ENCODE data around the gene FYB1.
"Not testable (repeated sequence)": the region's sequence is repeated elsewhere in the genome, so short reads cannot be mapped to it uniquely, and the experiment has no call there.

Gene FYB1, protein sequence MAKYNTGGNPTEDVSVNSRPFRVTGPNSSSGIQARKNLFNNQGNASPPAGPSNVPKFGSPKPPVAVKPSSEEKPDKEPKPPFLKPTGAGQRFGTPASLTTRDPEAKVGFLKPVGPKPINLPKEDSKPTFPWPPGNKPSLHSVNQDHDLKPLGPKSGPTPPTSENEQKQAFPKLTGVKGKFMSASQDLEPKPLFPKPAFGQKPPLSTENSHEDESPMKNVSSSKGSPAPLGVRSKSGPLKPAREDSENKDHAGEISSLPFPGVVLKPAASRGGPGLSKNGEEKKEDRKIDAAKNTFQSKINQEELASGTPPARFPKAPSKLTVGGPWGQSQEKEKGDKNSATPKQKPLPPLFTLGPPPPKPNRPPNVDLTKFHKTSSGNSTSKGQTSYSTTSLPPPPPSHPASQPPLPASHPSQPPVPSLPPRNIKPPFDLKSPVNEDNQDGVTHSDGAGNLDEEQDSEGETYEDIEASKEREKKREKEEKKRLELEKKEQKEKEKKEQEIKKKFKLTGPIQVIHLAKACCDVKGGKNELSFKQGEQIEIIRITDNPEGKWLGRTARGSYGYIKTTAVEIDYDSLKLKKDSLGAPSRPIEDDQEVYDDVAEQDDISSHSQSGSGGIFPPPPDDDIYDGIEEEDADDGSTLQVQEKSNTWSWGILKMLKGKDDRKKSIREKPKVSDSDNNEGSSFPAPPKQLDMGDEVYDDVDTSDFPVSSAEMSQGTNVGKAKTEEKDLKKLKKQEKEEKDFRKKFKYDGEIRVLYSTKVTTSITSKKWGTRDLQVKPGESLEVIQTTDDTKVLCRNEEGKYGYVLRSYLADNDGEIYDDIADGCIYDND

DNA sequence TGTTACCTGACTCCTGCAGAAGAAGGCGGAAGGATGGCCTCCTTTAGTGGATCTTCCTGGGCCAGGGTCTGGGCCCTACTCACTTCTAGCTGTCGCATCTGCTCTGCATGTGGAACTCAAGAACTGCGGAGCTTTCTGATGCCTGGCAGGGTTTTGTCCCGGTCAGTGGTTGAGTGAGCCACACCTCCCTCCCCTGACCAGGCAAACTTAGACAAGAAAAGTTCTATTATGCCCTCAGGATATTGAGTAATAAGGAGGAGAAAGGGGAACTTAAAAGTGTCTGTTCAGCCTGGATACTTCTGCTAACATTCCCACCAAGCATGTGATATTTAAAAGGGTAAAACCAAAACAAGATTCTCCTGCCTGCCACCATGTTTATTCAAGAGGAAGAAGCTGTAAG, at the start of gene FYB1:
TSS of gene FYB1 (minus strand) at position 127 of the 400 bp plus-strand sequence. CDS start 16,603 bp downstream, outside the sequence.
- DNase-seq (ENCODE audit: low read depth in 2 of 2): no peak

DNA sequence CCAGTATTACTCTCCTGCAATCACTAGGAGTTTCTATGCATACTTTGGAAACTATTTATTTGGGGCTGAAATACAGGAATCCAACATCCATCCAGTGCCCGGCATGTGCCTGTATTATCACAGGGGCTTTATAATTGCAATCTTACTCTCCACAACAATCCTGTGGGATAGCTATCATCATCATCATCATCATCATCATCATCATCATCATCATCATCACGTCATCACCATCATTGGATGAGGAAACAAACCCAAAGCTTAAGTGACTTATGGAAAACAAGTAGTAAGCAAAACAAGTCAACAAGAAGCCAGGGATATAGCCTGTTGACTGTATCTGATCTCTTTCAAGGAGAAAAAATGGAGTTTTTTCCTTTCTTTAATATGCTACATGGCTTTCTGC, 47.8 kb upstream of the FYB1 start:
- no peak for DNase-seq (ENCODE audit: low read depth in 2 of 2)

DNA sequence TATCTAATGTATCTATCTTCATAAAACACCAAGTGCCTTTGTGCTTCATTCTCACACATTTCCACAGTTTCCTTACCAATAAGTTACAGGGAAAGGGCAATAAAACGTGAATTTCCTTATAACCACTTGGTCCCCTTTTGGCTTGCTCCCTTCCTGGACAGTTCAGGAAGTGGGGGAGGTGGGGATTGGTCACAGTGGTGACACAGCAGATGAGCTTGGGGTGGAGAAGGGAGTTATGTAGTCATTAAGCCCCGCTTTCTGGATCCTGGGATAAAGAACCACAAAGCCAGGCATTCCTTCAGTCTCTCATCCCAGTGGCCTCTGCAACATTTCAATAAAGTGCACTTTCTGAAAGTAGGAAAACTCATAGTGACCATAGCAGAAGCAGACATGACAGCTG, 47.1 kb upstream of the FYB1 start:
- DNase-seq (ENCODE audit: low read depth in 2 of 2): no peak

DNA sequence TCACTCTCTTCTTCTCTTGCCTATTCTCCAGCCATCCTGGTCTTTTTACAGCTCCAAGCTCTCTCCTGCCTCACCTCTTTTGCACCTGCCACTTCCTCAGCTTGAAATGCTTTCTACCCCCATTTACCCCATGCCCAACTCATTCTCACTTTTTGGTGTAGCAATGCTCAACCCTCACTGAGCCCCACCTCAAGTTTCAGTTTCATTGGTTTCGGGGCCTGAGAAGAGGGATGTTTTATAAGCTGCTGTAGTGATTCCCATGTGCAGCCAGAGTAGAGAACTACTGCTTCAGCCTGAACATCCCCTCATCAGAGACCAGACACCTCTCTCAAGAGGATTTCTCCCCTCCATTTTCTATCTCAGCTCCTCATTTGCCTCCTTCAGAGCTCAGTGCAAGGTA, 45.2 kb upstream of the FYB1 start:
- DNase-seq (ENCODE audit: low read depth in 2 of 2): no peak

DNA sequence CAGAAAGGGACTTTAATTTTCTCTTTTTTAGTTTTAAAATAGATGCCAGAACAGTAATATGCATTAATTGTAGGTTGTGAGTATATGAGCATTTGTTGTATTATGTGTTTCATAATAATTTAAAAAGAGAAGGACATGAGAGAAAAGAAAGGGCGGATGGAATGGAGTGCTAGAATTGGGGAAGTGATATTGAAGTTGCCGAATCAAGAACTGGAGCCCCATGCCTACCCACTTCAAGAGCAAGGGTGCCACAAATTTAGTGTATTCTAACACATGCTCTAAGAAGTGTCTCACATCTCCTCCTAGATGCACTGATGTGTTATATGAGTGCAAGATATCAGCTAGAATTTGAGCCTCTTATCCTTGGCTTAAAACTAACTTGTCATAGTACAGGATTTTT, 43.6 kb upstream of the FYB1 start:
- DNase-seq (ENCODE audit: low read depth in 2 of 2): no peak

DNA sequence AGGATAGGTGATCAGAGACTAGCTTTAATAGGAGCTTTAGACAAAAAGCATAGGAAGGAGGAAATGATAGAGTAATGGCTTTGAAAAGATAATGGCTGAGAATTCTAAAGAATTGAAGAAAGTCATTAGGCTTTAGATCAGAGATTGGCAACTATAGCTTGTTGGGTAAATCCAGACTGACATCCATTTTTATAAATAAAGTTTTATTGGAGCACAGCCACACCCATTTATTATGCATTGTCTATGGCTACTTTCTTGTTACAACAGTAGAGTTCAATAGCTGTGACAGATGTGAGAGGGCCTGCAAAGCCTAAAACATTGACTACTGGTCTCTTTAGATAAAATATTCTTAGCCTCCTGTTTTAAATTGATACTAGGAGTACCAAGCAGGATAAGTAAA, 40.7 kb upstream of the FYB1 start:
- DNase-seq (ENCODE audit: low read depth in 2 of 2): no peak

DNA sequence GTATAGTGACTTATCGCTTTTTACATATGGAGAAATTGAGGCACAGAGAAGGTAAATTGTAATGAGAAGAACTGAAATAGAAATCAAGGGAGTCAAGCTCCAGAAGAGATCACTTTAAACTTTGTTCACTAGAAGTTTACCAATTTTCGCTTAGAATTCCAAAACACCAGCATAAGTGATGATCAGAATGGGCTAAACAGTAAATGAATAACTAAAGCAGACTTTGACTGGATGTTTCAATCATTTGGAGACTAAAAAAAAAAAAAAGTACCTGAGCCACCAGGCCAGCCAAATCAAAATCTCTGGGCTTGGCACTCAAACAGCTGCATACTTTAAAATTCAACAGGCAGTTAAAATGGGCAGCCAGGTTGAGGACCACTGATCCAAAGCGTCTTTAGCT, 38.2 kb upstream of the FYB1 start:
- no peak for DNase-seq (ENCODE audit: low read depth in 2 of 2)

DNA sequence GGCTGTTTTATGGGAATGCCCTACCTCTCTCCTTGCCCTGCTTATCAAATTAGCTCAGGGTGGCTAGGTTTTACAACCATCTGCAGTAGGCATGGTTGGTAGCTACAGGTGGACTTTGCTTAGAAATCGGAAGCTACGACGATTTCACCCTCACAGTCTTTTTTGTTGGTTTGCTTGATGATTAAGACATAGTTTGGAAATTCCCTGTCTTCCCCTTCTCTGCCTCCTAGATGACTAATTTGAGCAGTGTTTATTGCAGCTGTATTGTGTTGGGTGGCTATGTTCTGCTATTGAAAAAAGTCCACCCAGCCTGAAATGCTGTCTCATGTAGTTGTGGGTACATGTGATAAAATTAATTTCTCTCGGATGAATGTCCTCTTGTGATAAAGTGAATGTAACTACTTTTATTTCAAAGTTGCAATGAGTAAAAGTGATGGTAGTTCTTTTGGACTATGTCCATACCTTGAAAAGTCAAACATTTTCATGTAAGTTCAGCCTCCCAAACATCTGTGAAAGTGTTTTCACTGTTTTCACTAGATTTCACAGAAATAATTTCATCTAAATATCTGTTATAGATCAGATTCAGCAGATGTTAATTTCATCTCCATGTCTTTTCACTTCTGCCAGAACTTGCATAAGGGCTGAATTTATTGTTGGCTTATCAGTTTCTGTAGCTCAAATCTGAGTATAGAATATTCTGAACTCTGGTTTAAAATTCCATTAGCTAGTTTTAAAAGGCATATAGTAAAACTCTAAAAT, 37.3 kb upstream of the FYB1 start:
- no peak for DNase-seq (ENCODE audit: low read depth in 2 of 2)

DNA sequence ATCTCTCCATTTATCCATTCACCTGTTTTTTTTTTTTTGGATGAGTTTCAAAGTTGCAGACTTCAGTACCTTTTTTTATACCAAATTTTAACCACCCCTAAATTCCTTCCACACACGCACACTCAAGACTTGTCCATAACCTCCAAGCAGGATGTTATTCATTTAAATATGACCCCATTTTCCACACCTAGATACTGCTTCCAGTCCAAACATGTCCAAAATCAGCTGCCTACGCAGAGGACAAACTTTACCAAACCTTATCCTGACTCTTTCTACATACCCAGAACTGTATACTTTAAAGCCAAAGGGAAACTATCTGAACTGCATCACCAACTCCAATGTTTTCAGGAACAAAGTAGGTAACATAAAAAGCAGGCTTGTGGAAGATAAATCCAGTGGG, 36.0 kb upstream of the FYB1 start:
- no peak for DNase-seq (ENCODE audit: low read depth in 2 of 2)

DNA sequence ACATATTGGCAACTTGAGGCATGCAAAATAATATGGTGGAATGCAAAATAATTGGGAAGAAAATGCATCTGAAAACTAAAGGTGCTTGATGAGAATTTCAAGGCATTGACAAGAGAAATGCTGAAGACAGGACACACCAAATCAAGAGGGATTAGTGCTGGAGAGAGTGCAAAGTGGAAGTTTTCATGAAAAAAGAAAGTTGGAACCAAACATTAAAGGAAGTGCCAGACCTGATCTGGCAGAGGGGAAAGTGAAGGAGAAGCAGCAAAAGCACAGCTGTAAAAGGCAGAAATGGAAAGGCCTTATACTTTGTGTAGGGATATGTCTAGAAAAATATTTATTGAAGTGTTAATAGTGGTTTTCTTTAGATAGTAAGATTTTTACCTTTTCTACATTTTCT, 35.3 kb upstream of the FYB1 start:
- no peak for DNase-seq (ENCODE audit: low read depth in 2 of 2)

DNA sequence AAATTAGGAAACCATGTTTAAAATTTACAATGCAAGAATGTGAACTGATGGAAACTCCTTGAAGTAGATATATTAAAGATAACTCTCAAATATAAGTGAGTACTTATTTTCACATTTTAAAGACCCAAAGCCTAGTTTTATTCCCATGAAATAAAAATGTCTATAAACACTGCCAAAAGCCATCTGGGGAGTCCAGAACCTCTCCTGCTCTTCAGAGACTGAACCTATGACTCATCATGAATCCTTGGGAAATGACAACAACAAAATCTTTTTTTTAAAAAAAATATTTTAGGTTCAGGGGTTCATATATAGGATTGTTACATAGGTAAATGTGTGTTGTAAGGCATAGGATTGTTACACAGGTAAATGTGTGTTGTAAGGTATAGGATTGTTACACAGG, 33.8 kb upstream of the FYB1 start:
- DNase-seq (ENCODE audit: low read depth in 2 of 2): no peak

DNA sequence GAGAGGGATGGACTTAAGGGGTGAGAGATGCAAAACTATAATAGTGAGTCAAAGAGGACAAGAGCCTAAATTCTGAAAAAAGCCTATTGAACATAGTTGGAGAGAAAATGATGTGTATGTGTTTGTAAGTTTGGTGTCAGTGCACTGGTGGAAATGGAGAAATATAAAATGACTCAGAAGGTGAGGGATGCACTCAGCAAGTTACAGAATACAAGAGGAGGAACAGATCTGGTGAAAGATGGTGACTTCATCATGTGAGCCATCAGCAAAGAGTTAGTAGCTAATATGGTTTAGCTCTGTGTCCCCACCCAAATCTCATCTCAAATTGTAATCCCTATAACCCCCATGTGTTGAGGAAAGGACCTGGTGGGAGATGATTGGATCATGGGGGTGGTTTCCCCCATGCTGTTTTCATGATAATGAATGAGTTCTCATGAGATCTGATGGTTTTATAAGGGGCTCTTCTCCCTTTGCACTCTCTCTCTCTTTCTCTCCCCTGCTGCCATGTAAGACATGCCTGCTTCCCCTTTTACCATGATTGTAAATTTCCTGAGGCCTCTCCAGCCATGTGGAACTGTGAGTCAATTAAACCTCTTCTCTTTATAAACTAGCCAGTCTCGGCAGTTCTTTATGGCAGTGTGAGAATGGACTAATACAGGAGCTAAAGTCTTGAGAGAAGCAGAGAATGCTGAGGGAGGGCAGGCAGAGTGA, 30.4 kb upstream of the FYB1 start:
- no peak for DNase-seq (ENCODE audit: low read depth in 2 of 2)

DNA sequence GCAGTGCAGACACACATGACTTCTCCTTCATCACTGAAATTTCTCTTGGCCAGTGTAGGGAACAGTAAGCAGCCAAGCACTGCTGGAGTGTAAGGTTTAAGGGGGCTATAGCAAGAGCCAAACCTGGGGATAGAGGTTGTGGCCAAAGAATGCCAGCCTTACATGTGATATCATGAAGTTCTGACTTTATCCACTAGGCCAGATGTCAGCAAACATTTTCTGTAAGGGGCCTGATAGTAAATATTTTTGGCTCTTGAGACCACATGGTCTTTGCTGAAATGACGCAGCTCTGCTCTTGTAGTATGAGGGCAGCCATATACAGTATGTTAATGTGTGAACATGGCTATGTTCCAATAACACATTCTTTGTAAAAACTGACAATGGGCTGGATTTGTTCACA, 29.7 kb upstream of the FYB1 start:
- no peak for DNase-seq (ENCODE audit: low read depth in 2 of 2)

DNA sequence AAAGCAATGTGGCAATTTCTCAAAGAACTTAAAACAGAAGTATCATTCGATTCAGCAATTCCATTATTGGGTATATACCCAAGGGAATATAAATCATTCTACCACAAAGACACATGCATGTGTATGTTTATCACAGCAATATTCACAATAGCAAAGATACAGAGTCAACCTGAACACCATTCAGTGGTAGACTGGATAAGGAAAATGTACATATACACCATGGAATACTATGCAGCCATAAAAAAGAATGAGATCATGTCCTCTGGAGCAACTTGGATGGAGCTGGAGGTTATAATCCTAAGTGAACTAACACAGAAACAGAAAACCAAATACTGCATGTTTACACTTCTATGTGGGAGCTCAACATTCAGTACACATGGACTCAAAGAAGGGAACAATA, 21.4 kb upstream of the FYB1 start:
- DNase-seq (ENCODE audit: low read depth in 2 of 2): no peak

DNA sequence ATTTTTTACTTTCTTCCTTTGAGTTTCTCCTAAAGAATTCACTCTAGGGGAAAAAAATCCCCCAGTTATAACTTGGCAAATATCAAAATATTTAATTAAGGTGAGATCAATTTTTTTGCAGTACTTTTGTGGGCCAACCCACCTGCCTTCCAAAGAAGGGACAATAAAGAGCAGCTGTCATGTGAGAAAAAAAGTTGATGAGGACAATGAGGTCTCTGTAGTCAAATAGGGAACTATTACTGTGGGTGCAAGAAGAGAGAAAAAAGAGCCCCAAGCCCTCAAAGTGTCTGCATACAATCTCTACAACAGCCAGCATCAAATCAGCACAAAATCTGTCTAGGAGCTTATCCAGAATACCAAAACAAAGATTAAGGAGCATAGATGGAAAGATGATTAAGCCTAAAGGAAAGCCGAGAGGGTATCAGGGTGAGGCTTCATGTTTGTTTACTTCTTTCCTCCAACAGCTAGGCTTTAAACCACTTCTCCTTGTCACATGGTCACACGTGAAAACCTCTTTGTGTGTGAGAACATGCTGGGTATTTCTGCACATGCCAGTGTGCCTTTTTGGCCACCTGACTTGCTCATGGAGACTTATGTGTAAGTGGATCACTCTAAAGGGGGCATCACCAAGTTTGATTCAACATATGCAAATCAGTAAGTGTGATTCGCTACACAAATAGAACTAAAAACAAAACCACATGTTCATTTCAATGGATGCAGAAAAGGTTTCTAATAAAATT, 19.2 kb upstream of the FYB1 start:
- DNase-seq (ENCODE audit: low read depth in 2 of 2): no peak

DNA sequence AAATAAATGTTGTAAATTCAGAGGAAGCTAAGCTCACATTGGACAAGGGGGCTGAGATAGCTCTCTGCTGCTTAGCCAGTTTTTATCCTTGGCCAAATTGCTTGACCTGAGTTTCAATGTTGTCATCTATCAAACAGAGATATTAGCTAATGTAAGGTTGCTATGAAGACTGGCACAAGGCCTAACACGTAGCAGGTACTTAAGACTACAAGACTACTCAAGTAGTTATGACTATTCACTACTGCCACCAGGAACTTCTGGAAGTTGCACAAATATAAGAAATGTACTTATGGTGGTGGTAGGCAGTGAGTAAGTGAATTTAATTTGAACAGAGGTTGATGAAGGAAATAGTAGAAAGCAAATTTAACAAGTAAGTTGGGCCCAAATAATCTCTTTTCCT, 17.4 kb upstream of the FYB1 start:
- no peak for DNase-seq (ENCODE audit: low read depth in 2 of 2)

DNA sequence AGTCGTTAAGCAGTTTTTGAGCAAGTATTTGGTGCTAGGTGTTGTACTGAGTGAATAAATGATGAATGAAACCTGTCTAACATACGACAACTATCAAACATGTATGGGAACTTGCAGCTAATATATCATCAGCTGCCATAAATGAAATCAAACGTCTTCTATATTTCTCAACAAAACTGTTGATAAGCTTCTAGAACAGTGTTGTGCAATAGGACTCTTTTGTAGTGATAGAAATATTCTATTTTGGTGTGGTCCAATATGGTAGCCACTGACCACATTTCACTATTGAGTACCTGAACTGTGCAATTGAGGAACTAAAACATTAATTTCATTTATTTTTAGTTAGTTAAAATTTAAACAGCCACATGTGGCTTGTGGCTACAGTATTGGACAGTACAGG, 16.3 kb upstream of the FYB1 start:
- DNase-seq (ENCODE audit: low read depth in 2 of 2): no peak

DNA sequence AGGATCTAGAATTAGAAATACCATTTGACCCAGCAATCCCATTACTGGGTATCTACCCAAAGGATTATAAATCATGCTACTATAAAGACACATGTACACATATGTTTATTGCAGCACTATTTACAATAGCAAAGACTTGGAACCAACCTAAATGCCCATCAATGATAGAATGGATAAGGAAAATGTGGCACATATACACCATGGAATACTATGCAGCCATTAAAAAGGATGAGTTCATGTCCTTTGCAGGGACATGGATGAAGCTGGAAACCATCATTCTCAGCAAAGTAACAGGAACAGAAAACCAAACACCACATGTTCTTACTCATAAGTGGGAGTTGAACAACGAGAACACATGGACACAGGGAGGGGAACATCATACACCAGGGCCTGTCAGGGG, 15.1 kb upstream of the FYB1 start:
- not testable (repeated sequence) for DNase-seq (ENCODE audit: low read depth in 2 of 2)

DNA sequence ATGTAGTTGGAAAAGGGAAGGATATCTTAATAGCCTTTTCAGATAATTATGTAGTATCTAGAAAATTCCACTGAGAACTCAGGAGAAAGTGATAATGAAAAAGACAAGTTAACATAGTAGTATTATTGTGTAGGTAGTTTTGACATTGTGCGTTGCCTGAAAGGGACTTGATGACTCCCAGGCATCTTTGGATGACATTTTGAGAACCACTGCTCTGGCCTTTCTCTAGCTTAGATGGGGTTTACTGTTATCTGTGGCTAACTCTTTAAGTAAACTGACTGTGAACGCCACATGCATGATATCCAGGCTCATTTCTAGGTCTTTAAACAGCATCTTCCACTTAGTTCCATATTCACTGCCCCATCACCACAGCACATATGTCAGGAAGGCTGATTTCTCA, 14.4 kb upstream of the FYB1 start:
- DNase-seq (ENCODE audit: low read depth in 2 of 2): no peak

DNA sequence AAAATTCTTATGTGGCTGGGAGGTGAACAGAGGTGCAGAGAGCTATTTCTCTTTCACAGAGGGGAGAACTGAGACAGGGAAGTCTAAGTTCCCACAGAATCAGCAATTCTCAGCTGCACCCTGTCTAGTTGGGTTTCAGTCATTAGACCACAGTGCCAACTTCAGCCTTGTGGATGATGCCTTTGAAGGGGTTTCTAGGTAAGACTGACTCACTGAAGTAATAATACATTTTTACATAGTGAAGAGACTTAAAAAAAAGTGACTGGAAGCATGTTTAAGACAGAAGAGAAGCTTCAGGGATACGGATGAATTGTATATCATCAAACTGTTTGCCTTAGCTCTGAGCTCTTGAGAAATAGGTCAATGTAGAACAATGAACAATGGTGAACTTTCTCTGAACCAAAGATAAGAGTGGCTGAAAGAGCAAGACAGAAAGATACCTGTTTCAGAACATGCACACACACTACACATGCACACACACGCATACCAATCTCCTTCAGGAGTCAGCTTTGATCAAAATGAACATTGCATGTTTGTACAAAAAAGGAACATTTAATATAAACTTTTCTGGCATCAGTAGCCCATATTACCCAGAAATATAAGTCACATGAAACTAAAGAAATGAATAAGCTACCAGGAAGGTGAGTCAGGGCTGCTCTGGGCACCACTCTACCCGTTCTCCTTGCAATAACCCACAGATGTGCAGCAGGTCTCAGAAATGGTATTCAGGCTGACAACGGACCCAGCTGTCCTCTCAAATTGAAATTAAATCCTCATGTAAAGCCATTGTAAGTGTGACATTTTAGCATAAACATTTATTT, 12.6 kb upstream of the FYB1 start:
- no peak for DNase-seq (ENCODE audit: low read depth in 2 of 2)

All from stimulated activated CD8-positive, alpha-beta memory T cell treated with anti-CD3 and anti-CD28 coated beads, Interleukin-7, amount 100 ng/mL, for 1 hour (primary cell).